Thoracic aorta (tissue), 2 donors: Measurements from ENCODE around the gene PVR. TPM values are rescaled to one million over a fixed set of nuclear protein-coding genes. Genes with fewer than 3 reads are reported as not detected.
"Not testable (repeated sequence)": the region's sequence is repeated elsewhere in the genome, so short reads cannot be mapped to it uniquely, and the experiment has no call there.

ENCODE experiments used
- ATAC-seq: fragments of 150-250 bp; one replicate; pipeline ENCODE4 v1.8.0; 2017; ENCODE audit warnings: low read depth; ENCODE audit not compliant: insufficient number of reproducible peaks, low FRiP score
- DNase-seq: peaks from one replicate; pipeline ENCODE4 v3.0.0-alpha.2; 2020; ENCODE audit warnings: low spot score
- H3K27ac ChIP-seq, 2 donors: fragments of 200-600 bp; sonication (generic); 1 replicate in 1 of 2; 2 replicates in 1 of 2; pipeline ENCODE4 v1.5.1; 2016; ENCODE audit warnings: mild to moderate bottlenecking in 2 of 2, moderate library complexity in 2 of 2
- H3K27me3 ChIP-seq: fragments of 200-600 bp; sonication (generic); replicated peaks from 2 replicates; pipeline ENCODE4 v1.6.0; 2016; ENCODE audit warnings: mild to moderate bottlenecking; ENCODE audit not compliant: insufficient read depth
- H3K36me3 ChIP-seq: fragments of 200-600 bp; sonication (generic); one replicate; pipeline ENCODE4 v1.5.1; 2016
- H3K4me1 ChIP-seq, 2 donors: fragments of 200-600 bp; sonication (generic); 1 replicate in 1 of 2; 2 replicates in 1 of 2; pipeline versions ENCODE4 v1.5.1 to v1.6.0; 2016; ENCODE audit warnings: low read depth in 2 of 2, mild to moderate bottlenecking in 1 of 2; ENCODE audit not compliant: control insufficient read depth in 1 of 2
- H3K4me3 ChIP-seq: fragments of 200-600 bp; sonication (generic); 2 replicates; pipeline ENCODE4 v1.5.1; 2016; ENCODE audit warnings: mild to moderate bottlenecking
- H3K9me3 ChIP-seq: fragments of 200-600 bp; sonication (generic); 2 replicates; pipeline ENCODE4 v1.5.1; 2016
- CTCF ChIP-seq: fragments of 200-600 bp; sonication (generic); IDR thresholded peaks from one replicate; pipeline ENCODE4 v1.5.1; 2019; ENCODE audit warnings: antibody characterized with exemption
- total RNA-seq, 2 donors: library from RNA; depleted of rRNA; stranded (reverse); fragments of >200 nt; gene quantifications; one replicate each; pipeline versions ENCODE4 v1.1.0 to v1.2.3, GENCODE V29; 2016

PVR gene
- total RNA-seq, 2 donors from 2014 or later: 59.7 to 102 TPM

GRCh38 chr19:44704982-44705381 lies 61.3 kb downstream of the PVR start:
- Histone ChIP-seq H3K9me3 (no peaks in the 10 kb centered on the region), H3K4me3 (no peak overlapping the region), H3K27me3 (no peaks in the 10 kb centered on the region), H3K27ac (no peak overlapping the region), H3K4me1 (no peaks in the 10 kb centered on the region), H3K36me3 (no peaks in the 10 kb centered on the region)
- no peak for ATAC-seq
- DNase-seq: no peak
- TF ChIP-seq CTCF: no peak

- H3K36me3 ChIP-seq: no peaks in the 10 kb centered on the region
- no peaks in the 10 kb centered on the region for H3K27me3 ChIP-seq
- TF ChIP-seq CTCF: no peak
- H3K4me3 ChIP-seq: no peak overlapping the region
- ATAC-seq (no peak), DNase-seq (no peak)
- H3K27ac ChIP-seq: no peak overlapping the region
- no peaks in the 10 kb centered on the region for H3K9me3 ChIP-seq
- H3K4me1 ChIP-seq: no peaks in the 10 kb centered on the region
Measured at GRCh38 chr19:44705502-44706010, 61.8 kb downstream of the PVR start.

GRCh38 chr19:44706506-44707236 lies 63.0 kb downstream of the PVR start:
- H3K9me3 ChIP-seq: no peaks in the 10 kb centered on the region
- no peak for DNase-seq
- H3K27me3 ChIP-seq: no peaks in the 10 kb centered on the region
- H3K27ac ChIP-seq: no peak overlapping the region
- TF ChIP-seq CTCF: no peak
- H3K4me1 ChIP-seq: no peaks in the 10 kb centered on the region
- no peak for ATAC-seq
- no peaks in the 10 kb centered on the region for H3K36me3 ChIP-seq
- H3K4me3 ChIP-seq: no peak overlapping the region

GRCh38 chr19:44707794-44708193 lies 64.1 kb downstream of the PVR start:
- no peaks in the 10 kb centered on the region for H3K36me3 ChIP-seq
- TF ChIP-seq CTCF: no peak
- ATAC-seq (no peak), DNase-seq (no peak)
- no peaks in the 10 kb centered on the region for H3K27me3 ChIP-seq
- H3K4me3 ChIP-seq: no peak overlapping the region
- H3K9me3 ChIP-seq: no peaks in the 10 kb centered on the region
- H3K4me1 ChIP-seq: no peaks in the 10 kb centered on the region
- H3K27ac ChIP-seq: no peak overlapping the region

- no peak for TF ChIP-seq CTCF
- no peak for DNase-seq
- Histone ChIP-seq H3K27me3 (no peaks in the 10 kb centered on the region), H3K27ac (no peak overlapping the region), H3K36me3 (no peaks in the 10 kb centered on the region), H3K4me1 (no peaks in the 10 kb centered on the region), H3K9me3 (no peaks in the 10 kb centered on the region), H3K4me3 (no peak overlapping the region)
- ATAC-seq: no peak
Measured at GRCh38 chr19:44708940-44709339, 65.2 kb downstream of the PVR start.

GRCh38 chr19:44709434-44710266 lies 65.9 kb downstream of the PVR start:
- not testable (repeated sequence) for ATAC-seq, H3K36me3 ChIP-seq, DNase-seq

More at GRCh38 chr19:44709434-44710266, 65.9 kb downstream of the PVR start:
- not testable (repeated sequence) for H3K4me3 ChIP-seq, H3K27me3 ChIP-seq, H3K9me3 ChIP-seq, H3K4me1 ChIP-seq, H3K27ac ChIP-seq
